Measurements from ENCODE around the gene CDK5RAP1.
"Not testable (repeated sequence)": the region's sequence is repeated elsewhere in the genome, so short reads cannot be mapped to it uniquely, and the experiment has no call there.

Gene CDK5RAP1

GRCh38 chr20:33401184-33401920 lies at the start of gene CDK5RAP1:
CDK5RAP1 (minus strand) TSS chr20:33401519; CDS start chr20:33397064, 4,455 bp downstream.
- peak; percentile 69 for DNase-seq (ENCODE audit: low read depth)

GRCh38 chr20:33450867-33451266 lies 49.5 kb upstream of the CDK5RAP1 start:
- no peak for DNase-seq (ENCODE audit: low read depth)

GRCh38 chr20:33445881-33446625 lies 44.7 kb upstream of the CDK5RAP1 start:
- DNase-seq (ENCODE audit: low read depth): no peak

GRCh38 chr20:33444797-33445560 lies 43.7 kb upstream of the CDK5RAP1 start:
- no peak for DNase-seq (ENCODE audit: low read depth)

- DNase-seq (ENCODE audit: low read depth): peak; percentile 37
Observed at GRCh38 chr20:33443512-33444239, 42.4 kb upstream of the CDK5RAP1 start, which contains the start of gene SNTA1. SNTA1 (minus strand) TSS chr20:33443763; CDS start chr20:33443620, 143 bp downstream.

GRCh38 chr20:33443006-33443511 lies 41.7 kb upstream of the CDK5RAP1 start:
- DNase-seq (ENCODE audit: low read depth): no peak

GRCh38 chr20:33442136-33443005 lies 41.1 kb upstream of the CDK5RAP1 start:
- no peak for DNase-seq (ENCODE audit: low read depth)

- no peak for DNase-seq (ENCODE audit: low read depth)
Observed at GRCh38 chr20:33441142-33441955, 40.0 kb upstream of the CDK5RAP1 start.

GRCh38 chr20:33440562-33440961 lies 39.2 kb upstream of the CDK5RAP1 start:
- DNase-seq (ENCODE audit: low read depth): not testable (repeated sequence)

- no peak for DNase-seq (ENCODE audit: low read depth)
Observed at GRCh38 chr20:33438481-33438880, 37.2 kb upstream of the CDK5RAP1 start.

- DNase-seq (ENCODE audit: low read depth): no peak
Observed at GRCh38 chr20:33437141-33437911, 36.0 kb upstream of the CDK5RAP1 start.

GRCh38 chr20:33434434-33434833 lies 33.1 kb upstream of the CDK5RAP1 start:
- no peak for DNase-seq (ENCODE audit: low read depth)

GRCh38 chr20:33433465-33434234 lies 32.3 kb upstream of the CDK5RAP1 start:
- no peak for DNase-seq (ENCODE audit: low read depth)

GRCh38 chr20:33431797-33432381 lies 30.6 kb upstream of the CDK5RAP1 start:
- DNase-seq (ENCODE audit: low read depth): no peak

- DNase-seq (ENCODE audit: low read depth): not testable (repeated sequence)
Observed at GRCh38 chr20:33423875-33424274, 22.6 kb upstream of the CDK5RAP1 start.

GRCh38 chr20:33423141-33423834 lies 22.0 kb upstream of the CDK5RAP1 start:
- DNase-seq (ENCODE audit: low read depth): peak; percentile 59

All from GM04504 (cell line).